NCI-H2196 (cell line): ENCODE data around the gene CSAG1.
"Not testable (repeated sequence)": the region's sequence is repeated elsewhere in the genome, so short reads cannot be mapped to it uniquely, and the experiment has no call there.

Source experiments
- DNase-seq: peaks from one replicate; lab custom pipeline; 2025; ENCODE audit not compliant: unreplicated experiment; lab: John Stamatoyannopoulos, UW

The CSAG1 gene

GRCh38 chrX:152700390-152700789 lies 33.1 kb downstream of the CSAG1 start:
- not testable (repeated sequence) for DNase-seq

- not testable (repeated sequence) for DNase-seq
Measured at GRCh38 chrX:152697952-152698931, 35.3 kb downstream of the CSAG1 start, which contains the start of gene MAGEA3. MAGEA3 (plus strand) TSS chrX:152698794; CDS start chrX:152700833, 2,039 bp downstream.

GRCh38 chrX:152681012-152681411 lies 52.5 kb downstream of the CSAG1 start:
- not testable (repeated sequence) for DNase-seq
